Astrocyte (in vitro differentiated cells and primary cell): ENCODE measurements around the gene CYTH4. TPM values are rescaled to one million over a fixed set of nuclear protein-coding genes. Genes with fewer than 3 reads are reported as not detected.

Experiments used
- DNase-seq: peaks from one replicate; pipeline ENCODE4 v3.0.0-alpha.2; 2010; ENCODE audit warnings: low read depth
- FAIRE-seq: peaks from 2 replicates; lab custom pipeline; 2011; peaks lifted over from hg19 to GRCh38; lab: Jason Lieb, UNC
- H2AFZ ChIP-seq: 2 replicates; pipeline ENCODE4 v1.6.0; 2012; ENCODE audit warnings: low read depth, low read length, inconsistent platforms
- H3K27ac ChIP-seq: 2 replicates; pipeline ENCODE4 v1.5.1; 2011; ENCODE audit warnings: low read depth, low read length, inconsistent platforms
- H3K27me3 ChIP-seq: 2 replicates; pipeline ENCODE4 v1.6.0; 2011; ENCODE audit warnings: low read length, inconsistent platforms; ENCODE audit not compliant: insufficient read depth
- H3K36me3 ChIP-seq: 2 replicates; pipeline ENCODE4 v1.5.1; 2011; ENCODE audit warnings: low read length, inconsistent platforms; ENCODE audit not compliant: insufficient read depth
- H3K4me1 ChIP-seq: 2 replicates; pipeline ENCODE4 v1.5.1; 2011; ENCODE audit warnings: low read length, inconsistent platforms; ENCODE audit not compliant: insufficient read depth
- H3K4me2 ChIP-seq: 2 replicates; pipeline ENCODE4 v1.6.0; 2012; ENCODE audit warnings: low read length, inconsistent platforms
- H3K4me3 ChIP-seq: 2 replicates; pipeline ENCODE4 v1.5.1; 2011; ENCODE audit warnings: low read depth, mild to moderate bottlenecking, low read length, inconsistent platforms; ENCODE audit not compliant: insufficient read depth
- H3K79me2 ChIP-seq: 2 replicates; pipeline ENCODE4 v1.6.0; 2012; ENCODE audit warnings: mild to moderate bottlenecking, low read length, inconsistent platforms; ENCODE audit not compliant: insufficient read depth
- H3K9ac ChIP-seq: 2 replicates; pipeline ENCODE4 v1.6.0; 2012; ENCODE audit warnings: mild to moderate bottlenecking, low read length, inconsistent platforms
- H3K9me3 ChIP-seq: 2 replicates; pipeline ENCODE4 v1.5.1; 2012; ENCODE audit warnings: low read depth, mild to moderate bottlenecking, low read length, inconsistent platforms; ENCODE audit not compliant: insufficient read depth
- H4K20me1 ChIP-seq: 2 replicates; pipeline ENCODE4 v1.6.0; 2012; ENCODE audit warnings: low read length, inconsistent platforms; ENCODE audit not compliant: insufficient read depth
- H3K27ac Mint-ChIP-seq: one replicate; pipeline ENCODE4 v1.8.0; 2021; ENCODE audit warnings: mild to moderate bottlenecking, mixed read lengths; ENCODE audit not compliant: unreplicated experiment
- H3K27me3 Mint-ChIP-seq: one replicate; pipeline ENCODE4 v1.8.0; 2021; ENCODE audit warnings: low read depth, mixed read lengths; ENCODE audit not compliant: unreplicated experiment
- H3K36me3 Mint-ChIP-seq: one replicate; pipeline ENCODE4 v1.8.0; 2021; ENCODE audit warnings: low read depth, mixed read lengths; ENCODE audit not compliant: unreplicated experiment
- H3K4me1 Mint-ChIP-seq: one replicate; pipeline ENCODE4 v1.8.0; 2021; ENCODE audit warnings: low read depth, mixed read lengths; ENCODE audit not compliant: unreplicated experiment
- H3K4me3 Mint-ChIP-seq: one replicate; pipeline ENCODE4 v1.8.0; 2021; ENCODE audit warnings: mild to moderate bottlenecking, moderate library complexity, mixed read lengths; ENCODE audit not compliant: unreplicated experiment
- H3K9me3 Mint-ChIP-seq: one replicate; pipeline ENCODE4 v1.8.0; 2021; ENCODE audit warnings: mild to moderate bottlenecking, mixed read lengths; ENCODE audit not compliant: unreplicated experiment
- CTCF ChIP-seq: IDR thresholded peaks from 2 replicates; pipeline ENCODE4 v1.5.1; 2011; ENCODE audit warnings: low read depth, mild to moderate bottlenecking, inconsistent platforms, low read length, moderate library complexity; ENCODE audit not compliant: insufficient read depth
- EZH2 ChIP-seq: IDR thresholded peaks from 2 replicates; pipeline ENCODE4 v1.6.1; 2012; ENCODE audit warnings: mild to moderate bottlenecking, low read length, inconsistent platforms; ENCODE audit not compliant: insufficient read depth
- total RNA-seq: library from RNA; stranded (reverse); gene quantifications from 2 replicates; pipeline ENCODE4 v1.2.1, GENCODE V29; 2021

Gene CYTH4
- total RNA-seq, 1 donor from 2014 or later = not detected

GRCh38 chr22:37349043-37349814 is 66.9 kb downstream of the CYTH4 start:
- H3K27ac ChIP-seq = no peak overlapping the region
- FAIRE-seq (no peak), DNase-seq (no peak)
- Mint-ChIP-seq H3K4me1 (no peaks in the 10 kb centered on the region), H3K4me3 (no peak overlapping the region), H3K27me3 (peaks cover 71% of the 10 kb centered on the region), H3K27ac (no peak overlapping the region), H3K36me3 (no peaks in the 10 kb centered on the region), H3K9me3 (no peaks in the 10 kb centered on the region)
- H3K36me3 ChIP-seq = no peaks in the 10 kb centered on the region
- TF ChIP-seq CTCF (no peak), EZH2 (no peak)
- no peak overlapping the region for H3K4me3 ChIP-seq
- H3K9ac ChIP-seq = no peak overlapping the region
- no peaks in the 10 kb centered on the region for H3K9me3 ChIP-seq
- no peak overlapping the region for H3K4me2 ChIP-seq
- peaks cover 21% of the 10 kb centered on the region for H3K4me1 ChIP-seq
- H3K27me3 ChIP-seq = no peaks in the 10 kb centered on the region
- no peaks in the 10 kb centered on the region for H3K79me2 ChIP-seq
- H4K20me1 ChIP-seq = no peaks in the 10 kb centered on the region
- no peak overlapping the region for H2AFZ ChIP-seq

DNA sequence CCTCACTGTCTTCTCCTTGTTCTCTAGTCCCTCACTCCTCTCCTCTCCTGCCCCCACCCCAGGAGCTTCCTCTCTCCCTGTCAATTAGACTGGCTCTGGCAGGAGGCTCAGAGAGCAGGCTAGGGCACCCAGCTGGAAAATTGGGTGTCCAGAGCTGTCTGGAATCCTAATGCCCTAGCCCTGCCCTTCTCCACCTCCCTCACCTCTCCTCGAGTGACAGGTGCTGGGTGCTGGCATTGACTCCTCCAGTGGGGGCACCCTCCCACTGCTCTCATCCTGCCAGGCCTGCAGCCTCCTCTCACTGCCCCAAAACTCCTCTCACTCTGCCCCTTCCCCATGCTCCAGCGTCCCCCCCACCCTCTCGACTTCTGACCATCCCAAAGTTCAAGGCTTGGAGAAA is 68.9 kb downstream of the CYTH4 start:
- H3K4me1 Mint-ChIP-seq = no peaks in the 10 kb centered on the region

More for the DNA sequence above, 68.9 kb downstream of the CYTH4 start:
- Histone ChIP-seq H2AFZ (no peak overlapping the region), H3K4me1 (peaks cover 19% of the 10 kb centered on the region), H3K4me2 (no peak overlapping the region), H3K36me3 (no peaks in the 10 kb centered on the region), H3K9me3 (no peaks in the 10 kb centered on the region), H3K4me3 (no peak overlapping the region), H3K9ac (no peak overlapping the region), H4K20me1 (no peaks in the 10 kb centered on the region), H3K79me2 (no peaks in the 10 kb centered on the region), H3K27me3 (no peaks in the 10 kb centered on the region), H3K27ac (no peak overlapping the region)
- peaks cover 5% of the 10 kb centered on the region for H3K9me3 Mint-ChIP-seq
- H3K27me3 Mint-ChIP-seq = peaks cover 72% of the 10 kb centered on the region
- FAIRE-seq (no peak), DNase-seq (no peak)
- no peak overlapping the region for H3K27ac Mint-ChIP-seq
- no peak for TF ChIP-seq EZH2
- no peak for TF ChIP-seq CTCF
- H3K36me3 Mint-ChIP-seq = no peaks in the 10 kb centered on the region
- H3K4me3 Mint-ChIP-seq = no peak overlapping the region
